ENCODE measurements around the gene PJA2.
"Not testable (repeated sequence)": the region's sequence is repeated elsewhere in the genome, so short reads cannot be mapped to it uniquely, and the experiment has no call there.

The PJA2 gene, protein sequence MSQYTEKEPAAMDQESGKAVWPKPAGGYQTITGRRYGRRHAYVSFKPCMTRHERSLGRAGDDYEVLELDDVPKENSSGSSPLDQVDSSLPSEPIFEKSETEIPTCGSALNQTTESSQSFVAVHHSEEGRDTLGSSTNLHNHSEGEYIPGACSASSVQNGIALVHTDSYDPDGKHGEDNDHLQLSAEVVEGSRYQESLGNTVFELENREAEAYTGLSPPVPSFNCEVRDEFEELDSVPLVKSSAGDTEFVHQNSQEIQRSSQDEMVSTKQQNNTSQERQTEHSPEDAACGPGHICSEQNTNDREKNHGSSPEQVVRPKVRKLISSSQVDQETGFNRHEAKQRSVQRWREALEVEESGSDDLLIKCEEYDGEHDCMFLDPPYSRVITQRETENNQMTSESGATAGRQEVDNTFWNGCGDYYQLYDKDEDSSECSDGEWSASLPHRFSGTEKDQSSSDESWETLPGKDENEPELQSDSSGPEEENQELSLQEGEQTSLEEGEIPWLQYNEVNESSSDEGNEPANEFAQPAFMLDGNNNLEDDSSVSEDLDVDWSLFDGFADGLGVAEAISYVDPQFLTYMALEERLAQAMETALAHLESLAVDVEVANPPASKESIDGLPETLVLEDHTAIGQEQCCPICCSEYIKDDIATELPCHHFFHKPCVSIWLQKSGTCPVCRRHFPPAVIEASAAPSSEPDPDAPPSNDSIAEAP

DNA sequence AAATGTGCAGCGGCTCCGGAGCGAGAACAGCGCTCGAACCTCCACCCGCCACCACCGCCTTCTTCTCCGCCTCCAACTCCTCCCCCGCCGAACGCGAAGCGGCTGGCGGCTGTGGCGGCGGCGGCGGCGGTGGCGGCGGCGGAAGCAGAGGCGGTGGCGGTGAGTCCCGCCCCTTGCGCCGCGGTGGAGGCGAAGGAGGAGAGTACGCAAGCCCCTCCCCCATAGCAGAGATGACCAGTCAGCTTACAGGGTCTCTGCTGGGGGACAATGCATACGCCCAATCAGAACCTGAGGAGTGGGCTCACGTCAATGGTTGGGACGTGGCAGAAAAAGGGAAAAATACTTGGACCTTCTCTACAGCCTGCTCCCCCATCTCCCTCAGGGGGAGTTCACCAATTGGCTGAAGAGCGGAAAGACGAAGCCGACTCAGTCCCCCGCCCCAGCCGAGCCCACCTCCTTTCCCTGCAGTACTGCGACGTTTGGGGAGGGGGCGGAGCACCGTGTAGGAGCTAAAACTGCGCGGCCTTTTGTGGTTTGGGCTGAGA is at the start of gene PJA2:
TSS of gene PJA2 (minus strand) at position 131 of the 545 bp plus-strand sequence. CDS start 26,541 bp downstream, outside the sequence.
- Histone ChIP-seq H3K36me3 (ENCODE audit: insufficient read depth, low read length) (no peaks in the 10 kb centered on the region), H3K9me3 (ENCODE audit: control insufficient read depth, insufficient read depth, low read length) (no peaks in the 10 kb centered on the region), H3K9ac (ENCODE audit: low read depth, low read length) (peak within 1 kb of the TSS; percentile 88), H3K4me1 (ENCODE audit: insufficient read depth, low read length) (peaks cover 10% of the 10 kb centered on the region; the same call in 1 of the 2 replicates)

DNA sequence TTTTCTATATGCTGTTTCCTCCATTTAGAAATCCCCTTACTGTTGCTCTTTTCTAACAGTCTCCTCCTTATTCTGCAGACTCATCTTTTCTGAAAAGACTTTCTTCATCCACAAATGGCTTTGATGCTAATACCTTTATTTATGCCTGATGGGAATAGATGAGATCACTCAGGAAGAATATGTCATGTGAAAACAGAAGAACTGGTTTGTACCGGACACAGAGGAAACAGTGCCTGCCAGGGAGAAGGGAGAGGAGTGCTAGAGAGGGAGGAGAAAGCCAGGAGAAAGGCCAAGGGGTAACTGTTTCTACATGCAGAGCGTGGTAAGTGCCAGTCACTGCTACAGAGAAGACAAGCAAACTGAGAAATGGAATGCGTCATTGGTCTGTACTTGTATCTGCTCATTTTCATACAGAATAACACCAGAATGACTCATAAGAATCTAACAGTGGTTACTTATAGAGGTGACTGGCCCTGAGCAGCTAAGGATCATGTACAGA is 45.9 kb upstream of the PJA2 start:
- Histone ChIP-seq H3K36me3 (ENCODE audit: insufficient read depth, low read length) (no peaks in the 10 kb centered on the region), H3K9me3 (ENCODE audit: control insufficient read depth, insufficient read depth, low read length) (no peaks in the 10 kb centered on the region), H3K4me1 (ENCODE audit: insufficient read depth, low read length) (peaks cover 5% of the 10 kb centered on the region; the same call in 1 of the 2 replicates), H3K9ac (ENCODE audit: low read depth, low read length) (no peak overlapping the region)

DNA sequence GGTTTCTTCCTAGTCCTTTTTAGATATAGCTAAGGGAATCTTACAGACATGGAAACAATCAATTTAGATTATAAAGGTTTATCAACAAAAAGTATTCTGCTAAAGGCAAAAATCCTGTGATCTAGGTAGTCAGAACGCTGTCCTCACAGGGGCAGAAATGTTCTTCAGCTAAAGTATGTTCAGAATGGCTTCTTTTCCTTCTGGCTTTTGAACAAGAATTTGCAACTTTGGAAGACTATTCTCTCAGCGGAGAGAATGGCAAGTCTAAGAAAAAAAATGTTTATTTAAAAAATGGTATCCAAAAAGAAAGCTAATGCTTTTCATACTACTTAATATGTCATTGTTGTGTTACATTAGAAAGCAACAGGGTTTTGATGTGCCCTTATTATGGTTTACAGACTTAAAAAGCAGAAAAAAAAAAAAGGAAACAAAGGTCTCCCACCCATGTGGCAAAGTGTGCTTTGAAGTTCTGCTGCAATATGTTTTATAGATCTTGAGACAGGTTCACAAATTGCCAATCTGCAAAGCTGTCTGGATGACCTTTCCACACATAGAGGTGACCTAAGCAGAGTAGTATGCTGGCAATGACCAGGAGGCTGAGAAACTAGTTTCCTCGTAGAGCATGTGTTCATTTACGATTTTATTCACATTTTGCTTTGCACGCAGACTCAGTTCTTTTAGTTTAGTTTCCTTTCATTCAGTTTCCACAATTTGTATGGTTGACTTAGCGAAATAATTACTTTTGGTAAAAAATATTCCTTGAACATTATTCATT is 45.1 kb upstream of the PJA2 start:
- Histone ChIP-seq H3K36me3 (ENCODE audit: insufficient read depth, low read length) (no peaks in the 10 kb centered on the region), H3K4me1 (ENCODE audit: insufficient read depth, low read length) (peaks cover 10% of the 10 kb centered on the region), H3K9ac (ENCODE audit: low read depth, low read length) (no peak overlapping the region), H3K9me3 (ENCODE audit: control insufficient read depth, insufficient read depth, low read length) (no peaks in the 10 kb centered on the region)

DNA sequence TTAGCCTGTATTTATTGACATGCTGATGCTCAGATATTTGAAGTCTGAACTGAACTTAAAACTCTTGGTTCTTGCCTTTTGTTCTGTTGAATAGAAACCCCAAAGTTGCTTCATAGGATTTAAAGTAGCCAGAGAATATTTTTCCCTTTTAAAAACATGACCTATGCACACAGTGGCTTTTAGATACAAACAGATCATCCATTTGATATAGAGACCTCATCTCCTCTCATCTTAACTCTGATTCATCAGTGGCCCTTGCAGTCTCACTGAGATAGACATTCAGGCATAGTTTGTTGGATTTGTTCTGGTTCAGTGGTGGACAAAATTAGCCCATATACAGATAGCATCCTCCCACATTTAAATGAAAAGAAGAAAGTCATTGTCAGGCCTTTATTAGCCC is 43.5 kb upstream of the PJA2 start:
- Histone ChIP-seq H3K9ac (ENCODE audit: low read depth, low read length) (no peak overlapping the region), H3K9me3 (ENCODE audit: control insufficient read depth, insufficient read depth, low read length) (no peaks in the 10 kb centered on the region), H3K4me1 (ENCODE audit: insufficient read depth, low read length) (peaks cover 11% of the 10 kb centered on the region), H3K36me3 (ENCODE audit: insufficient read depth, low read length) (no peaks in the 10 kb centered on the region)

DNA sequence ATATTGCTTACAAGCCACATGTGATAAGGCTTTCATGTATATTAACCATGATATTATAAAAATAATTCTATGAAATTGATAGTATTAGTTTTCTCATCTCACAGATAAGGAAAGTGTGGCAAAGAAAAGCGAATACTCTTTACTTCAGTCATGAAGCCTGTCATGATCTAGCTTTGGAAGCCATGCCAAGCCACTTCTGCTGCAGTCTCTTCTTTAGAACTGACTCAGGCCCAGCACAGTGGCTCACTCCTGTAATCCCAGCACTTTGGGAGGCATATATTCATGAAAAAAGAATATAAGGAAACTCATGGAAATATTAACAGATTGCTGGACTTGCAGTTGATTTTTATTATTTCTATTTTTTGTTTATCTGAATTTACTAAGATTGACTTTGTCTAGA is 42.9 kb upstream of the PJA2 start:
- Histone ChIP-seq H3K9me3 (ENCODE audit: control insufficient read depth, insufficient read depth, low read length) (0 out of 2 replicates have a peak, but pooled peaks cover 4% of the 10 kb centered on the region), H3K36me3 (ENCODE audit: insufficient read depth, low read length) (no peaks in the 10 kb centered on the region), H3K4me1 (ENCODE audit: insufficient read depth, low read length) (peaks cover 11% of the 10 kb centered on the region), H3K9ac (ENCODE audit: low read depth, low read length) (no peak overlapping the region)

DNA sequence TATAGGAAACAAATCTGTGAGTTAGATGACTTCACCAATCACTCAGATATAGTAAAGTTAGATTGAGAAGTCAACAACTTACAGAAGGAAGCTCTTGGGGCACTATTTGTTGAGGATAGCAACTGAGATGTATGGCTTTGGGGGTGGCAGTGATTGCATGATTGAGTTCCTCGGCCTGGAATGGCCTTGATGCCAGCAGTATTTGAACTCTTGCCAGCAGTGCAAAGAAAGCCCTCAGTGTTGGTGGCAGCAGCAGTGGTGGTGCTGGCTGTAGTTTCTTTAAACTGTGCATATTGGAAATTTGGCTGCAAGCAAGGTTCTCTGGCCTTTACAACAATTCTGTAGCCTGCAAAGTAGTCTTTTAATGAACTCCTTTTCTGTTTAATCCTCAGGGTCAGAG is 41.4 kb upstream of the PJA2 start:
- H3K36me3 ChIP-seq (ENCODE audit: insufficient read depth, low read length) = no peaks in the 10 kb centered on the region
- peaks cover 11% of the 10 kb centered on the region for H3K4me1 ChIP-seq (ENCODE audit: insufficient read depth, low read length)
- H3K9me3 ChIP-seq (ENCODE audit: control insufficient read depth, insufficient read depth, low read length) = 0 out of 2 replicates have a peak, but pooled peaks cover 4% of the 10 kb centered on the region
- H3K9ac ChIP-seq (ENCODE audit: low read depth, low read length) = no peak overlapping the region

DNA sequence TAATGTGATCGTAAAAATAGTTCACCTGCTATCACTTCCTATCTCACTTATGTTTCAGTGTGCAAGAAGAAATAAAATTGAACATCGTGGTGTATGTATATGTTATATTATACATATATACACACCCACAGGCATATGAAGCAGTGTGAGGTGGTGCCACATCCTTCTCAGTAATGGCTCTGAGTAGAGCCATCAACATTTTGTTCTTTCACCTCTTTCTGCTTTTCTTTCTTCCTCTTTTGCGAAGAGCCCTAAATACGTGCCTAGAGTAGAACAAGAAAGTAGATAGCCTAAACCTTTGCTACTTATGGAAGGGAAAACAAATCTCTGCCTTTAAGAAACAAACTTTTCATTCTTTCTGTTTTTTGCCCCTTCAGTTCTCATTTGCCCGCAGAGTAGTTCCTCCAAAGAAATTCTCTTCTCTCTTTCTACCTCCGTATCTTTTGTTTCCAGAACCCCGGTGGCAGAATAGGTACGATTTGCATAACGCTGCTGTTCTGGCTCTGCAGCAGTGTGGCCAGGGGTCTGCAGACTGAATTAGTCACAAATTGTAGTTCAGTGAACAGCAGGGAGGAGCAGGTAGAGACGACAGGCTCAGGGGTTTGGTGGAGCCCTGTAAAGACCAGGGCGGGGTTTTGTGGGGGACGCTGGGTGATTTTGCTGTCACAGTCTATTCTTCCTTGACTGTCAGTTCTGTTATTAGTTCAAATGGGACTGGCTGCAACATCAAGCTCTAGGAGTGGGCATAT is 40.5 kb upstream of the PJA2 start:
- Histone ChIP-seq H3K36me3 (ENCODE audit: insufficient read depth, low read length) (no peaks in the 10 kb centered on the region), H3K4me1 (ENCODE audit: insufficient read depth, low read length) (peaks cover 6% of the 10 kb centered on the region; the same call in 1 of the 2 replicates), H3K9me3 (ENCODE audit: control insufficient read depth, insufficient read depth, low read length) (0 out of 2 replicates have a peak, but pooled peaks cover 4% of the 10 kb centered on the region), H3K9ac (ENCODE audit: low read depth, low read length) (peak overlapping the region; percentile 5)

DNA sequence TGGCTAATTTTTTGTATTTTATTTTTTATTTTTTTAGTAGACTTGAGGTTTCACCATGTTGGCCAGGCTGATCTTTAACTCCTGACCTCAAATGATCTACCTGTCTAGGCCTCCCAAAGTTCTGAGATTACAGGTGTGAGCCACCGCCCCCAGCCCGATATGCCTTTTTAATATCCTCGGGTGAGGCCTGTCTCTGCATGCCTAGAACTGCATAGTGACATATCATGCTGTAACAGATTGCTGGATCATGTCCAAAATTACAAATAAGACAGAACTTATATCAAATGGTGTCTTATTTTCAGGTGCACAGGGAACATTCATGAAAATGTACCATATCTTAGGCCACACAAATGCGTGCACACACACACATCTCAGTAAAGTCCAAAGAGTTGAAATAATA is 39.1 kb upstream of the PJA2 start:
- Histone ChIP-seq H3K9ac (ENCODE audit: low read depth, low read length) (no peak overlapping the region), H3K4me1 (ENCODE audit: insufficient read depth, low read length) (peaks cover 6% of the 10 kb centered on the region; the same call in 1 of the 2 replicates), H3K9me3 (ENCODE audit: control insufficient read depth, insufficient read depth, low read length) (0 out of 2 replicates have a peak, but pooled peaks cover 4% of the 10 kb centered on the region), H3K36me3 (ENCODE audit: insufficient read depth, low read length) (no peaks in the 10 kb centered on the region)

DNA sequence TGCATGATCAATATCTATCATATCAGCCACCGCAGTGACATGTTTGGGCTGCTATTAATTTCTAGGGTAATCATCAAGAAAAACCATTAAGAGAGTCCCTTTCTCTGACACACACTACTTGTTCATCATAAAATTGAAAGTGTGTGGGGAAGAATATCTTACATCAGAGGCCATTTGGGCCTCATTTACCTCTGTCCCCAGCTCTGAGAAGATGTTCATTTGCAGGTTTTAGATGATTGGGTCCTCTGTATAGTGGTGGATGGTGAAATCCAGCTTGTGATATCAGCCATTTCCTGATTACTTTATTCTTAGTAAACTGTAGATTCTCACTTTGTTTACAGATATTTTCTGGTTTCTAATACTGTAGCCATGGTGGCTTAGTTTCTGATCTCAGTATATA is 29.8 kb upstream of the PJA2 start:
- Histone ChIP-seq H3K4me1 (ENCODE audit: insufficient read depth, low read length) (no peaks in the 10 kb centered on the region), H3K9me3 (ENCODE audit: control insufficient read depth, insufficient read depth, low read length) (no peaks in the 10 kb centered on the region), H3K36me3 (ENCODE audit: insufficient read depth, low read length) (no peaks in the 10 kb centered on the region), H3K9ac (ENCODE audit: low read depth, low read length) (no peak overlapping the region)

DNA sequence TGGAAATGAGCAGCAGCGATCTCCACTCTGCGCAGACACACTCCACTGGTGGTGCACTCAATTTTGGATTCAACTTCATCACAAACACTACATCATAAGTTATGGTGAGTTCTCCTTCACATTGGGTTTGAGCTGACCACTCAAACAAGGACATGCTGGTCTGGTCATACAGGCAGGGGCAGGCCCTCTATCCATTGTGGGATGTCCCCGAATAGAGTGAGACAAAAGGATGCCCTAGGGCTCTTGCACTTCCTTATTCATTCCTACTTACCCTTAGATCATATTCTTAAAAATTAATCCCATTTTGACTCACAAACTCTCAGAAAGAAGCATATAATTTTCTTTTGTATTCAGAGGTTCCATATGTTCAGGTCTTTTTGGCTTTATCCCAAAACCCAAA is 16.3 kb upstream of the PJA2 start:
- Histone ChIP-seq H3K9ac (ENCODE audit: low read depth, low read length) (no peak overlapping the region), H3K9me3 (ENCODE audit: control insufficient read depth, insufficient read depth, low read length) (no peaks in the 10 kb centered on the region), H3K4me1 (ENCODE audit: insufficient read depth, low read length) (peaks cover 3% of the 10 kb centered on the region), H3K36me3 (ENCODE audit: insufficient read depth, low read length) (no peaks in the 10 kb centered on the region)

DNA sequence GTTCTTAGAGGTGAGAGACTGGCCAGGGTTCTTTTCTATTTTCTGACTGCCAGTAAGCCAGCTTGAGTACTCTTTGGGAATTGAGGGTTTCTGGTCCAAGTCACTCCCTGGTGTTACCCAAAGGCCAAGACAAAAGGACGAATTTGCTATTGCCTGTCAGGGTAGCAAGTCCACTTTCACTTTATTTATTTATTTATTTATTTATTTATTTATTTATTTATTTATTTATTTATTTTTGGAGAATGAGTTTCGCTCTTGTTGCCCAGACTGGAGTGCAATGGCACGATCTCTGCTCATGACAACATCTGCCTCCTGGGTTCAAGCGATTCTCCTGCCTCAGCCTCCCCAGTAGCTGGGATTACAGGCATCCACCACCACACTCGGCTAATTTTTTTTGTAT is 15.7 kb upstream of the PJA2 start:
- not testable (repeated sequence) for H3K9ac ChIP-seq (ENCODE audit: low read depth, low read length); H3K4me1 ChIP-seq (ENCODE audit: insufficient read depth, low read length); H3K36me3 ChIP-seq (ENCODE audit: insufficient read depth, low read length); H3K9me3 ChIP-seq (ENCODE audit: control insufficient read depth, insufficient read depth, low read length)

DNA sequence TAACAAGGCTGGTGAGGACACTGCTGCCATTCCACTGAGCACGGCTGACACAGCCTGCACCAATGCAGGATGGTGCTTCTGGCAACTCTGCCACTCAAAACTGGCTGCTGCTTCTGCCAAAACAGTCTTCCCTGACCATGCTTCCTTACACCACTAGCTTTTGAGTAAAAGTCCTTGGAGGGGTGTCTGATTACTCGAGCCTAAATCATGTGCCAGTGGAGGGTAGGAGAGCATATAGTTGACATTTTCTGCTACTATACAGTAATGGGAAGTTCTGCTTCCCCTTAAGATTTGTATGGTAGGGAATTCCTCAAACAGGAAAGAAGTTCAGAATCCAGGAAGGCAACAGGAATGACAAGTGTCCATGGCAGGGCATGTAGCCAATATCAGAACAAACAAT is 12.2 kb upstream of the PJA2 start:
- Histone ChIP-seq H3K36me3 (ENCODE audit: insufficient read depth, low read length) (no peaks in the 10 kb centered on the region), H3K9me3 (ENCODE audit: control insufficient read depth, insufficient read depth, low read length) (no peaks in the 10 kb centered on the region), H3K9ac (ENCODE audit: low read depth, low read length) (no peak overlapping the region), H3K4me1 (ENCODE audit: insufficient read depth, low read length) (no peaks in the 10 kb centered on the region)

DNA sequence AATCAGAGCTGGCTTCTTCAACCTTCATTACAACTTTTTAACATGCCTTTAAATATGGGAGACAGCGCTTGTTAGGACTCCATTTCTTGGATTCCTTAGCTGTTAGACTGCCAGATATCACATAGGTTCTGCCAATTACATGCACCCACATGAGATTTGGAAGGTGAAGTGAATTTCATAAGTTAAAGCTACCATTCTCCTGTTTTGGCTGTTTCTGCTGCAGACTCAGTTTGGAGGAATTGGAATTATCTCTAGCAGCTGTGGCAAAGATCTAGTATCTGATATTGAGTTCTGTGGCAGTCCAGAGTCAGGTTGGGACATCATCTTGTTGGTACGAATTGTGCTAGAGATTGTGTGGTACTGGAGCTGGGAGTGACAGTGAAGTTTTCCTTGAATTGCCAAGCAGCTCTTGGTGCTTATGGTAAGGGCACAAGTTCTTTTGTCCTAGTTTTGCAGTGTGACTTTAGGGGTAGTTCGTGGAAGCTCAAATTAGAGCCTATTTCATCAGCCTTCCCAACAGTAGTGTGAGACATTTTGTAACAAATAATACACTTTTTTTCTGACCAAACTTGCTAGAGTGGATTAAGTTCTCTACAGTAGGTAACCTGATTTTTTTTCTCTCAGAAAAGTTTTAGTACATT is 9.1 kb upstream of the PJA2 start:
- Histone ChIP-seq H3K9me3 (ENCODE audit: control insufficient read depth, insufficient read depth, low read length) (peaks cover 7% of the 10 kb centered on the region; the same call in 1 of the 2 replicates), H3K36me3 (ENCODE audit: insufficient read depth, low read length) (no peaks in the 10 kb centered on the region), H3K9ac (ENCODE audit: low read depth, low read length) (no peak overlapping the region), H3K4me1 (ENCODE audit: insufficient read depth, low read length) (no peaks in the 10 kb centered on the region)
